Fibroblast of upper back skin (primary cell): ENCODE data around the gene ZHX3.
"Not testable (repeated sequence)": the region's sequence is repeated elsewhere in the genome, so short reads cannot be mapped to it uniquely, and the experiment has no call there.

Source experiments
- DNase-seq: peaks from one replicate; pipeline ENCODE4 v3.0.0-alpha.2; 2013

ZHX3 gene

DNA sequence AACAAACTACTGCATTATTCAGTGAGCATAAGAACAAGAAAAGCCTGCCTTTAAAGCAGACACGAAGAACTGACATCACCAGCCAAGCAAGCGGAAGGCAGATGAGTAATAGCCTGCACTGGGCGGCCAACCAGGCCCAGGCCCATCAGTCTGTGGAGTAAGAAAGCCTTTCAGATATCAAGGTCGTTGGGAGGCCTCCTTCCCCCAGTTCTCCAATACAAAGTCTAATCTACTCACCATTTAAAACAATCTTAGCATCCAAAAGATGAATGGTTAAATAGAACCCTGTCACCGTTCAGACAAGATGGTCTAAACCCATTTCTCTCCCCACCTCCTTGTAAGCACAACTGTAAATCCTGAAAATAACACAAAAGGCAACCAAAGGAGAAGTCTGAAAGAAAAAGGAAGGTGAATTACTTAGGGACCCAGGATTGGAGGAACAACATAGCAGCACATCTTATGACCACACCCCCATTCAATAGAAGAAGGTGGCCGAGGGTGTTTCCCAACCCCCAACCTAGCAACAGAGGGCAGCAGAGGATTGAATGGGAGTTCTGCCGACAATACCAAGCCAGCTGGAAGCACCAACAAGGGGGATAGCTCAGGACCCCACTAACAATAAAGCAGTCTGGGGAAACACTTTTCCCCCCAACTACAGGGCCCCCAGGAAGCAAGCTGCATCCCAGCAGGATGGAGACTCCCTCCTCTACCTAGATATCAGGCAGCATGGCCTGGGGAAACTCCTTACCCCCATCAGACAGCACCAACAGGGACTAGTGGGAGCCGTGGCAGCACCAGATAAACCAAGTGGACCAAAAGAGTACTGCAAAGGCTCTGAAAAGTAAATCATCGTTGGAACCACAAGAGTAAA is 67.9 kb downstream of the ZHX3 start:
- DNase-seq, result peak; percentile 84

DNA sequence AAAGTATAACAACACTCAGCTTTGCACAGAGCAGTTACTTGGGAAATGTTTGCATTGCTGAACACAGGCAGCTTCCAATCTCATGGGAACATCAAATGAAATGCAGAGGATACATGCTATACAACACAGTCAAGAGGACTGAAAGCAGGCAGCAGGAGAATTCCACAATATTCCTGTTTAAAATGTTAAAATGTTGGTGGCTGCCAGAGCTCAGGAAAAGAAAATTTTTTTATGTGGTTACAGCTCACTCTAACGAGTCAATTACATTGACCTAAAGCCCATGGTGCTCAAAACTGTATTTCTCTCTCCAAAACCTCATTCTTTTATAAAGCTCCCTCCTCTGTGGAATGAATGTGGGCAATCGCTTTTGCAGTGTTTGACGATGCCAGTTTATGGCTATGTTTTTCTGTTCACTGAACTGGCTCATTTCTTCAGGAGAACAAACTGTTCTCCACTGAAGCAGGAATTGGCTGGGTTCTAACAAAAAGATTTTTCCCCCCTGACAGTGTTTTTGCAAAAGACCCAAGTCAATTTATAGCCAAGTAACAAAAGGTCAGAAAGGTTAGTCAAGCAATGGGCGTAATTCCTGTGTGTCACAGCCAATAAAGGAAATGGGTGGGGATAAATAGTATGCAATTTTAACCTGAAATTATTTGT is 69.0 kb downstream of the ZHX3 start:
- no peak for DNase-seq

DNA sequence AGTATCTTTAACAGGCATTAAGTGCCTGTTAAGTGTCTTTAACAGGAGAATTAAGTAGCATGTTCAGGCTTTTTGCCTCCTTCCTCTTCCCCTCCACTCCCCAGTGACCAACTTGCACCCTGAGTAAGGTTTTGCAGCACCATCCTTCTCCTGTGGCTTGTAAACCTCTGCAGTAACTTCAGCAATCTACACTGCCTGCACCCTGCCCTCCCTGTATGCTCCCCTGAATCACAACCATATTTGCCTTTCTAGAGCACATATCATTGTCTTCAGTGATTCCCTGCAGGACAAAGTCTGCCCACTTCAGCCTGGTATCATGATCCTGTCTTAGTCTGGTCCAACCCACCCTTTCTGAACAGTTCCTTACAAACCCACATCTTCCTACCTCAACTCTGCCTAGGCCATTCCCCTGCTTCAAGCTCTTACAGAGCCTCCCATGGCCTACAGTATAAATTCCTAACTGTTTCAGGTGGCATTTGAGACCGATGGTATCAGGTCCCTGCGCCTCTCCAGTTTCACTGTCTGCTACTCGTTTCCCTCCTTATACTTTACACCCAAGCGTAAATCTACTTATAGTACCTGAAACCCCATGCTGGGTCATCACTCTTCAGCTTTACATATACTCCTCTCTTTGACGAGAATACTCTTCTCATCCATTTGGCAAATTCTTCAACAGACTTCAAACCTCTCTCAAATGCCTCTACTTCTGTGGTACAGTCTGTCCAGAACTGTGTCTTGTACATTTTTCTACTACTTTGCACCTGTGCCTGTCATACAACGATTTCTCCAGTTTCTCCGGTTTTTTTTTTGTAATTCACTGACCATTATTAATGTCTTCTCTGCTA is 69.8 kb downstream of the ZHX3 start:
- no peak for DNase-seq

DNA sequence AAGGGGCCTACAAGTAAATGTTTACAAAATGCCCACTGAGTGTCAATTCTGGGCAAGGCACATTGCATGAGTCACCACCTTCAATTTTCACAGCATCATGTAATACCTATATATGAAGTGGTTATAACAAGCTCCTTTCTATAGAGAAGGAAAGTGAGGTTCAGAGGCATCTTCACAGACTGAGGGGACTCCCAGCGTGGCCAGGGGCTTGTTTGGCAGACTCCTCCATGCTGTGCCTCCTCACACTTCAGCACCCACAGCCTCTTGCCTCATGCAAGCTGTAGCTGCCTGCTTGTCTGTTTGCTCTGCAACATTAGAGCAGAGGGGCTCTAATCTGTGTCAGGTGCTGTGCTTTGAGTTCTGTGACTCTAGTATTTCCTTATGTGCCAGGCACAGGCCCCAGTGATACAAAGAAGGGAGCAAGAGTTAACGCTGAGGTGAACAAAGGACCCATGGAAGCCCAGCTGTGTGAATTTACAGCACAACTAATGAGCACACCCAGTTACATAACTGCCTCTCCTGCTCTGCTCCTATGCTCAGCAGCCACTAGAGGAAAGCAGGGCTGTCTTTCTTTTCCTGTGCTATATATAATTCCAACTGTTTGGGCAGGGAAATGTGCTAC is 72.3 kb downstream of the ZHX3 start:
- no peak for DNase-seq

DNA sequence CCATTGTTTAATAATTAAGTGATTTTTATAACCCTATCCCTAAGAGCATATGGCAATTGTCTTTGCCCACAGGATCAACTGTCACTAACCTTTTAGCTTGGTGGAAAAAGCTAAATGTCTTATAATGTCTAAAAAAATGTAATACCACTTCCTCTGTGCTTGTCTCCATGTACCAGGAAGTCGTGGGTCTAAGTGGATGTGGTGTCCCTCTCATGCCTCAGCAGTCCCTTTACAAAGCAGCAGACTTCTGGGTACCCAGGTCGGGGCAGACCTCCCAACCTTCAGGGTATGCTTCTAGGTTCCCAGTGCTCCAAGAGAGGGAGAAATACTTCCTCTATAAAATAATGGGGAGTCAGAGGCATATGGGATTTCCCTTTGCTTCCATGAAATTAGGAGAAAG is 74.7 kb downstream of the ZHX3 start:
- DNase-seq, result no peak

DNA sequence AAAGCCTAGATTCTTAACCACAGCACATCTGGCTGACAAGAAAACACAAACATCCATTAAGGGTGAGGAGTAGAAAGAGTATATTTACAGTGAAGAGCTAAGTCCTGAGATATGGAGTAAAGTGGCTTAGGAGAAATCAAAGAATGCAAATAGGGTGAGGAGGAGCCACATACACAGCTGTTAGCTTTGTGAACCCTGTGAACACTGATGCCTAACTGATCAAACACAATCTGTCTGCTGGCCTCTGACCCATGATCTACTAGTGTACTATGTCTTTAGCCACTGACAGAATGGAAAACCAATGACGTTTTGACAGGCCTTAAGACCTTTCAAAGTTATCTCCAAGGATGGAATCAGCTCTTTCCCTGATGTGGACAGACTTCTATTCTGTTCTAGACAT is 75.2 kb downstream of the ZHX3 start:
- no peak for DNase-seq

DNA sequence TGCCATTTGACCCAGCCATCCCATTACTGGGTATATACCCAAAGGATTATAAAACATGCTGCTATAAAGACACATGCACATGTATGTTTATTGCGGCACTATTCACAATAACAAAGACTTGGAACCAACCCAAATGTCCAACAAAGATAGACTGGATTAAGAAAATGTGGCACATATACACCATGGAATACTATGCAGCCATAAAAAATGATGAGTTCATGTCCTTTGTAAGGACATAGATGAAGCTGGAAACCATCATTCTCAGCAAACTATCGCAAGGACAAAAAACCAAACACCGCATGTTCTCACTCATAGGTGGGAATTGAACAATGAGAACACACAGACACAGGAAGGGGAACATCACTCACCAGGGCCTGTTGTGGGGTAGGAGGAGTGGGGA is 80.3 kb downstream of the ZHX3 start:
- not testable (repeated sequence) for DNase-seq

DNA sequence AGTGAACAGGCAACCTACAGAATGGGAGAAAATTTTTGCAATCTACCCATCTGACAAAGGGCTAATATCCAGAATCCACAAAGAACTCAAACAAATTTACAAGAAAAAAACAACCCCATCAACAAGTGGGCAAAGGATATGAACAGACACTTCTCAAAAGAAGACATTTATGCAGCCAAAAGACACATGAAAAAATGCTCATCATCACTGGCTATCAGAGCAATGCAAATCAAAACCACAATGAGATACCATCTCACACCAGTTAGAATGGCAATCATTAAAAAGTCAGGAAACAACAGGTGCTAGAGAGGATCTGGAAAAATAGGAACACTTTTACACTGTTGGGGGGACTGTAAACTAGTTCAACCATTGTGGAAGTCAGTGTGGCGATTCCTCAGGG is 80.7 kb downstream of the ZHX3 start:
- not testable (repeated sequence) for DNase-seq

DNA sequence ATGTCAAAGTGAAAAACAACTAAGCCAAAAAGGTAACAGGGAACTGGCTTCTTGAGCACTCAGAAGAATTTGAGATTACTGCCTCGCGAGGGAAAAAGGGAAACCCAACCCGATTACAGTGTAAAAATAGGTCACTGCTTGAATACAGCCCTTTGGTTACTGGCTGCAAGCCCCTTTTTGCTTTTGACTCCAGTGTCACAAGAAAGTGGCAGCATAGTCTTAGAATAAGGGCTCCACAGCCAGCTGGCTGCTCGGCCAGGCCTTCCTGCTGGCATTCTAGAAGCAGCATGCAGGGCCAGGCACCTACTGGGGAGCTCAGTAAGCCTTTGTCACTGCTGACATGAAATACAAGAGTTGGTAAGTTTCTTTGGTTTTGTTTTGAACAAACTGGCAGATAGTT is 83.0 kb downstream of the ZHX3 start:
- DNase-seq, result no peak

DNA sequence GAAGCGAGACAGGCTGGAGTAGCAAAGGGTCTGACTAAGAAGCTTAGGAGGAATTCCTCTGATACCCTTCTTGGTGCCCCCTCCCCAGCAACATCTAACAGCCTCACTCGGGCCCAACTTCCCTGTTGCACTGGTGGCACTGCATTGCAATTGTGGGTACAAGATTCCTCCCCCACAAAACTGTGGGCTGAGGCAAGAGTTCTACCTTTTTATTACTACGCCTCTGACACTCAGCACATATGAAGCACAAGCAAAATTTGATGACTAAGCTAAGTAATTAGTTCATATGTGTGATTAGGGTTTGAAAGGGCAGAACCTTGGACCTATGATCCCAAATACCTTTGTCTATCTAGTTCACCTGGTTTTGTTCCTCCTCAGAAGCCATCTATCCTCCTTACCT is 83.5 kb downstream of the ZHX3 start:
- DNase-seq, result no peak

DNA sequence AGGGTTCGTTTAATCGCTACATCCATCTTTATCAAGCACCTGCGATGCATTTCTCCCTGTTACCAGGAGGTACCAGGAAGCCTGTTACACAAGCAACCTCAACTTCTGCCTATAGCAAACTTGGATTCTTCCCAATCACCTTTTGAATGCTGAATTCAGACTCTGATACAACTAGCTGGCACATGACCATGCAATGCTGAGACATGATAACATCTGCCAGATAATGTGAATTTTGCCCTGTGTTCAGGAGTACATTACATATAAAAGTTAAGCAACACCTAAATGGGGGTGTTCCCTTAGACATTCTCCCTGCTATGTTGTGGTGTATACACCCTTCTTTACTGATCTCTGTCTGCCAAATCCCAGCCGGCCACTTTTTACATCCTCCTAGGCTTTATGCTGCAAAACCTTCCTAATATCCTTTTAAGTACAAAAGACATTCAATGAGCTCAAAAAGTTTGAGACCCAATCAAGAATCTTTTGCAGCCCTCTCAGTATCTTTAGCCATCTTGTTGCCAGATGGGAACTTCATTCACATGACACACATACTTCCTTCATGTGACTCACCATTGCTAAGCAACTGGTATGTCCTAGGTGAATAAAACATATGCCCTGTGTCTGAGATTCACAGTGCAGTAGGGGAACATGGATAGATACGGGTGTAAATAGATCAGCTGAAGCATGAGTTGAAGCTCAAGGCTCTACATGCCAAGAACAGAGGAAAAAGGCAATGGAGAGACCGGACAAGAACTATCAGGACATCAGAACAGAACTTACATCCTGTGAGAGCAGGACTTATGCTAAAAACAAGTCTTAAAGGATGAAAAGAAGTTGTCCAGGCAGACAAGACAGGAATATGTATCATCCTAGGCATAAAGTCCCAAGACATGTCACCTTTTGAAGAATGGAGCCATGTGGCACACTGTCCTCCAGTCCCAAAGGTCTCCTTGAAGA is 84.3 kb downstream of the ZHX3 start:
- DNase-seq, result peak; percentile 95

DNA sequence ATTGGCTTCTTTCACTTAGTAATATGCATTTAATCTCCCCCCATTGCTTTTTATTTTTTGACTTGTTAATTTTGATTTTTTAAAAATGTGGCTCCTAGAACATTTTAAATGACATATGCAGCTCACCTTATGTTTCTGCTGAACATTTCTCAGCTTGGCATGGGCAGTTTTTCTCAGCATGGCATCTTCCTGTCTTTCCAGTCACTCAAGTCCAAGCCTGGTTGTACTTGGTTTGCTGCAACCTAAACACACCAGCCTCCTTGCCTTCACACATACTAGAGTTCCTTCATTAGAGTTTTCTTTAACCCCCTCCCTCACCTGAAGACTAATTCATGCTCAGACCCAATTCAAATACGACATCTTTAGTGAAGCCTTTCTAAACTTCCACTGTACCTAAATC is 86.4 kb downstream of the ZHX3 start:
- DNase-seq, result no peak

DNA sequence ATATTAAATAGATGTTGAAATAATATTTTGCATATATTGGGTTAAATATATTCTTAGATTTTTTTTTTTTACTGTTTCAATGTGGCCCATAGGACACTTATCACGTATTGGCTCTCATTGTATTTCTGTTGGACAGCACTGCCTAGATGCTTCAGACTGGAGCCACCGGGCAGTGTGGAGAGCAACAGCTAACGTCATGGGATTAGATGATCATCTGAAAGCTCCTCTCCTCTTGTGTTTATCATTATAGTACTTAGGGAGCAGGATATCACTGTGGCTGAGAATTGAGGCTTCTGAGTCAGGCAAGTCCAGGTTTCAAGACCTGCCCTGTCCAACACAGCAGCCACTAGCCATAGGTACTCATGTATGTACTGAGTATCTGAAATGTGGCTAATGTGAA is 87.4 kb downstream of the ZHX3 start:
- no peak for DNase-seq

DNA sequence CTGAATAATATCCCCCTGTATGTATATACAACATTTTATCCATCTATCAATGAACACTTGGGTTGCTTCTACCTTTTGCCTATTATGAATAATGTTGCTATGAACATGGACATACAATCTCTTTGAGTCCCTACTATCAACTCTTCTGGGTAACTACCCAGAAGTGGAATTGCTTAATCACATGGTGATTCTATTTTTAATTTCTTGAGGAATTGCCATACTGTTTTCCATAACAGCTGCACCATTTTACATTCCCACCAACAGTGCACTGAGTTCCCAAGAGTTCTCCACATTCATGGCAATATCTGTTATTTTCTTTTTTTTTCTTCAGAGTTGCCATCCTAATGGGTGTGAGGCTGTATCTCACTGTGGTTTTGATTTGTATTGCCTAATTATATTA is 88.3 kb downstream of the ZHX3 start:
- no peak for DNase-seq

DNA sequence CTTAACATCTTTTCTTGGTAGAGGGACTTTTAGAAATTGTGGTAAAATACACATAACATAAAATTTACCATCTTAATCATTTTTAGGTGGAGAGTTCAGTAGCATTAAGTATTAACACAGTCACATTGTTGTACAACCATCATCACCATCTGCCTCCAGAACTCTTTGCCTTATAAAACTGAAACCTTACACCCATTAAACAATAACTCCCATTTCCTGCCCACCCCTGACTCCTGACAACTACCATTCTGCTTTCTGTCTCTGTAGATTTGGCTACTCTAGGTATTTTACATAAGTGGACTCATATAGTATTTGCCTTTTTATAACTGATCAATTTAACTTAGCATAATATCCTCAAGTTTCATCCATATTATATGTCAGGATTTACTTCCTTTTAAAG is 88.7 kb downstream of the ZHX3 start:
- no peak for DNase-seq

DNA sequence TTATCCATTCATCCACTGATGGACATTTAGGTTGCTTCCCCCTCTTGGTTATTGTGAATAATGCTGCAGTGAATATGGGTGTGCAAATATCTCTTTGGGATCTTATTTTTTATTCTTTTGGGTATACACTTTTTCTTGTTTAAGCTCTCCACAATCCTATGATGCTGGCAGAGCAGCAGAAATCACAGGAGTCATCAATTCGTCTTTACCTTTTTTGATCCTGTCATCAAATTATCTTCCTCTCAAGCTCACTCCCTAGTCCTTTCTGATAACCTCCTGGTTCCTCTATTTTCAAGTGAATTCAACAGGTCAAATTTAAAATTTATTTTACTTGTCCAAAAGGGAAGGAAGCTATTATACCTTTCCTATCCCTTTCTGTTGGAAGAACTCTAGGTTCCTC is 91.1 kb downstream of the ZHX3 start:
- DNase-seq, result no peak

DNA sequence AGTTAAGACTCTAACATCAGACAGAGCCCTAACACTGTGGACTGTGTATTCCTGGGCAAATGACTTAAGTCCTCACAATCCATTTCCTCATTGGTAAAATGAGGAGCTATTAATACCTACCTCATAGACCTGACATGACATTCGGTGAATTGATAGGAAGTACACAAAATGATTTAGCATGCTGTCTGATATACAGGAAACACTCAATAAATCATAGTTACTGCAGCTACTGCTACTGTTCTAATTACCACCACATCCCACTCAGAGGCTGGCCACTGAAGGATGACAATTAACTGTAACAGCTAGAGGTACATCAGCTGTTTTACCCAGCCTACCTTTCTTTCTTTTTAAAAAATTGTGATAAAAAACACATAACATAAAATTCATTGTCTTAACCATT is 92.4 kb downstream of the ZHX3 start:
- DNase-seq, result no peak

DNA sequence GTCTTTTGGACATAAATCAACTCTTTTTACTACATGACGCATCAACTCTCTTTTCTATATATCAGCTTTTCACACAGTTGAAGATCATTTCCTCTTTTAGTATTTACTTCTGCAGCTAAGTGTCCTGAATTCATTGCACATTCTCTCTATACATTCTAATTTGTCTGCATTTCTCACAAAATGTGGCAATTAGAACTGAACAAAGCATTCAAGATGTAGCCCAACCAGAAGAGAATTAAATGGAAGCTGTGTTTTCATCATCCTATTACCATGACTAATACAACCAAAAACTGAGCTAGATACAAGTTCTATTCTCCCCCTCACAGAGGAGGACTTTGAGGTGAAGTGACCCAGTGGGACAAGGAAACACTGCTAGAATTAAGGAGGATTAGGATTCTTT is 93.2 kb downstream of the ZHX3 start:
- DNase-seq, result no peak

DNA sequence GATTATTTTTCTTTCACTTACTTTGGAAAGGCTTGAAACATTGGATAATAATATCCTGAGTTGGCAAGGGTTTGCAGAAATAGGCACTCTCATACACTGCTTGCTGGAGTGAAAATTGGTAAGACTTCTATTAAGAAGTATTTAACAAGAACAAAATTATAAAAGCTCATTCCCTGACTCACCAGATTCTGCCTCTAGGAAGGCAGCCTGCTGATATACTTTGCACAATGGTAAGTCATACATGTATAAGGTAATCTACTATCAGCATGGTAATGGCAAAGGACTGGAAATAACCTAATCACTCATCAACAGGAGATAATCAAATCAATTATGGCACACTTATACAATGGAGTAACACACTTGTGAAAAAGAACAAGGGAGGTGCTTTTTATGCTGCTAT is 94.4 kb downstream of the ZHX3 start:
- DNase-seq, result no peak

DNA sequence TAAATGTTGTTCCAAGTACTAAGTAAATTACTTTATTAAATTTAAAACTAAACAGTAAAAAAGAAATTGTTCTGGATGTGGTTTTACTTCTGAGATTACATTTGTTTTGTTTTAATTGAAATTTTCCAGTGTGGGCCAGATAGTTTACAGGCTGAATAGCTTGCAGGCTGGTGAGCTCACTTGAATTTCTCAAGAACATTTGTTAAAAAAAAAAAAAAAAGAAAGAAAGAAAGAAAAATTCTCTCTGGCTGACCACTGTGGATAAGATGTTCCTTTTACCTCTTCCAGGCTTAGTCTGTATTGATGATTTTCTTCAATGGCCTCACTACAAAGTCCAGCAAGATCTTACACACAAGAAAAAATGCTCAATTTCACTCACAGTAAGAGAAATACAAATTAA is 94.8 kb downstream of the ZHX3 start:
- no peak for DNase-seq

DNA sequence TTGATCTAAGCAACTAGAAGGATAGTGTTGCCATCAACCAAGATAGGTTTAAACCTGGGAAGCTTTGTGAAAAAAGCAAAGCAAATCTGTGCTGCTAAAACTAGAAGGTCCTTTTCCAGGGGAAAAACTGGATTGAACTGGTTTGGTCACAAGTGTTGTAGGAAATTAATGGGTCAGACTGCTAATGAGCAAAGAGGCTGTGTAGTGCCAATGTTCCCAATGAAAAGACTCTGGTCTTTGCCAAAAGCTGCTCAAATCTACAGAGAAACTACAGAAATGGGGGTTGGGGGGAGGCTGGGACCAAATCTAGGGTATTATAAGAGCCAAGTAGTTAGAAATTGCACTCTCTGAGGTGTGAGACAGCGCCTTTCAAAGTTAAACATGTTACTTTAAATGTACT is 95.2 kb downstream of the ZHX3 start:
- DNase-seq, result no peak

DNA sequence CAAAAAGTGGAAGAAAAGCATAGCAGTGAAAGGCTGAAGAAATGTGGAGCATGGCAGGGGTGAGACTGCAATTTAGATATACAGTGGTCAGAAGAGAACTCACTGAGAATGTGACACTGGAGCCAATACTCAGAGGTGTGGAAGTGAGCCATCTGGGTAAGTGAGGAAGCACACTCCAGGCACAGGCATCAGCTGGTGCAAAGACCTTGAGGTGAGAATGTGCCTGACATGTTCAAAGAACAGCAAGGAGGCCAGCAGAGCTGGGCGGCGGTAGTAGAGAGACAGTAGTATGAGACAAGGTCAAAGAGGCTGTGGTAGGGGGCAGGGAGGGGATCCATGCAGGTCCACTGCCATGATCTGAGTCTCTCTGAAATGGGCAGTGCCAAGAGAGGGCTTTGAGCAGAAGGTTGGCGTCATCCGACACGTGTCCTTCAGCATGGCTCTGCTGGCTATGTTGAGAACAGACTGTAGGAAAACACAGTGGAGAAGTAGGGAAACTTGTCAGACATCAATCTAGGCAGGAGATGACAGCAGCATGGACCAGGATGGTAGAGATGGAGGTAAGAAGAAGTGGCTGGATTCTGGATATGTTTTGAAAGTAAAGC is 95.8 kb downstream of the ZHX3 start:
- no peak for DNase-seq
